Activated CD4-positive, alpha-beta T cell treated with anti-CD3 and anti-CD28 coated beads for 36 hours (primary cell): ENCODE measurements around the gene EFS. TPM values are rescaled to one million over a fixed set of nuclear protein-coding genes. Genes with fewer than 3 reads are reported as not detected.
"Not testable (repeated sequence)": the region's sequence is repeated elsewhere in the genome, so short reads cannot be mapped to it uniquely, and the experiment has no call there.

ENCODE experiments used
- ATAC-seq: fragments of 200-7000 bp; cut with Tn5 transposase; one replicate; pipeline ENCODE4 v1.10.0; 2021; ENCODE audit warnings: mild to moderate bottlenecking, moderate library complexity
- CTCF ChIA-PET: fragments of 350-600 bp; sonication (Branson Sonifier 250); formaldehyde crosslinking; loops from one replicate; lab custom pipeline; 2021; ENCODE audit warnings: antibody characterized with exemption; lab: Charles Lee
- POLR2A ChIA-PET: fragments of 350-600 bp; sonication (Branson Sonifier 250); formaldehyde crosslinking; loops from one replicate; lab custom pipeline; 2021; ENCODE audit warnings: antibody characterized with exemption, inconsistent platforms; lab: Charles Lee
- DNase-seq: peaks from one replicate; pipeline ENCODE4 v3.0.0-alpha.2; 2020
- H3K27ac Mint-ChIP-seq: one replicate; pipeline ENCODE4 v1.8.0; 2021; ENCODE audit warnings: mixed read lengths
- H3K27me3 Mint-ChIP-seq: one replicate; pipeline ENCODE4 v1.8.0; 2021; ENCODE audit warnings: mixed read lengths
- H3K36me3 Mint-ChIP-seq: one replicate; pipeline ENCODE4 v1.8.0; 2021; ENCODE audit warnings: low read depth, mixed read lengths
- H3K4me1 Mint-ChIP-seq: one replicate; pipeline ENCODE4 v1.8.0; 2021; ENCODE audit warnings: mixed read lengths
- H3K4me3 Mint-ChIP-seq: one replicate; pipeline ENCODE4 v1.8.0; 2021; ENCODE audit warnings: mild to moderate bottlenecking, moderate library complexity, mixed read lengths
- H3K9me3 Mint-ChIP-seq: one replicate; pipeline ENCODE4 v1.8.0; 2021; ENCODE audit warnings: low read depth, mixed read lengths
- intact Hi-C, 2 experiments: fragments of 100-400 bp; cut with DNase I in 1 of 2; cut with micrococcal nuclease in 1 of 2; formaldehyde crosslinking; loops; one replicate each; pipeline versions ENCODE4 v1.14.2 to v1.15.1; 2022 to 2024; cut with DNase I, micrococcal nuclease
- total RNA-seq, 2 experiments: library from RNA; stranded (reverse); gene quantifications; one replicate each; pipeline ENCODE4 v1.2.3, GENCODE V29; 2021

EFS gene
- total RNA-seq, 2 experiments from 2014 or later = not detected

DNA sequence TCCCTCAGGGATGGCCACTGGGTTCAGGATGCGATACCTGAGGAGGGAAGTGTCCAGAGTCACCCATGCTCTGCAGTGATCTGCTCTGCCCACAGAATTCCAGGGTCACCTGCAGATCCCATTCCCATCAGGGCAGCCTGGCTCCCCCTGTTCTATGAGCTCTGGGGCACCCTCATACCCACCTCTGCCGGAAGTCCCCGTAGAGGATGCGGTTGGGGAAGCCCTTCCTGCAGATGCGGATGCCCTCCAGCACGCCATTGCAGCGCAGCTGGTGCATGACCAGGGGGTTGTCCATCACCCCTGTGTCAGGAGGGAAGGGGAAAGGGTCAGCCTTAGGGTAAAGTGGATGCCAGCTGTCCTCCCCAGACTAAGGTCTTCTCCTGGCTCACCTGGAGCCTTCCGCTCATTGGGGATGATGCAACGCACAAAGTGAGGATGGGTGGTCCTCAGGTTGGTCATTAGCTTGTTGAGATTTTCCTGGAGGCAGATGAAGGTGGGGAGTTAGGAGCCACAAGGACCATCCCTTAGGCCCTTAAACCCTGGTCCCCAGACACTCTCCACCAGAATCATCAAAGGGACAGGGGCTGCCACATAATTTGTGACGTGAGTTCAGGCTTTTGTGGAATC lies 31.9 kb upstream of the EFS start:
- ChIA-PET CTCF (interaction anchor here (0.6 to 0.9 kb wide), 4 partner anchors 14 to 735 kb away, joined by 3 to 4 read pairs (median 3); no protein-coding TSS in a partner anchor), POLR2A (no interaction called here)
- Mint-ChIP-seq H3K27me3 (no peaks in the 10 kb centered on the region), H3K4me1 (no peaks in the 10 kb centered on the region), H3K9me3 (no peaks in the 10 kb centered on the region), H3K36me3 (no peaks in the 10 kb centered on the region), H3K27ac (no peak overlapping the region), H3K4me3 (no peak overlapping the region)
- ATAC-seq = no peak
- intact Hi-C loops = no loop called here
- no peak for DNase-seq

DNA sequence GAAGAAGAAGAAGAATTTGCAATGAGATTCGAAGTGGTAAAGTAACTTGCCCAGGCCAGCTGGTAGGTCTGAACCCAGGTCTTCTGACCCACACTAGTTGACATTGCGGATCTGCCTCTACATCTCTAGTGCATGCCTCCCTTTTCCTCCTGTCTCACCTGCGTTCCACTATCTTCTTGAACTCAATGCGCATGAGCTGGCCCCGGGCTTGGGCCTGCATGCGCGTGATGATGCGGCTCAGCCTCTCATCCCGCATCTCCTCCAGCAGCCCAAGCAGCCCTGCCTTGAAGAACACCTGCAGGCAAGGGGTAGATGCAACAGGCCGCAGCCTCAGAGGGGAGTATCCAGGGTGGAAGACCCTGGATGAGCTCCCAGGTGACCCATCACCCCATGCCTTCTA lies 31.2 kb upstream of the EFS start:
- intact Hi-C loops = no loop called here
- no peak for ATAC-seq
- no peaks in the 10 kb centered on the region for H3K9me3 Mint-ChIP-seq
- no peak overlapping the region for H3K4me3 Mint-ChIP-seq
- no peaks in the 10 kb centered on the region for H3K27me3 Mint-ChIP-seq
- no peak for DNase-seq
- CTCF ChIA-PET = no interaction called here
- H3K27ac Mint-ChIP-seq = no peak overlapping the region
- POLR2A ChIA-PET = no interaction called here
- H3K36me3 Mint-ChIP-seq = no peaks in the 10 kb centered on the region
- no peaks in the 10 kb centered on the region for H3K4me1 Mint-ChIP-seq

DNA sequence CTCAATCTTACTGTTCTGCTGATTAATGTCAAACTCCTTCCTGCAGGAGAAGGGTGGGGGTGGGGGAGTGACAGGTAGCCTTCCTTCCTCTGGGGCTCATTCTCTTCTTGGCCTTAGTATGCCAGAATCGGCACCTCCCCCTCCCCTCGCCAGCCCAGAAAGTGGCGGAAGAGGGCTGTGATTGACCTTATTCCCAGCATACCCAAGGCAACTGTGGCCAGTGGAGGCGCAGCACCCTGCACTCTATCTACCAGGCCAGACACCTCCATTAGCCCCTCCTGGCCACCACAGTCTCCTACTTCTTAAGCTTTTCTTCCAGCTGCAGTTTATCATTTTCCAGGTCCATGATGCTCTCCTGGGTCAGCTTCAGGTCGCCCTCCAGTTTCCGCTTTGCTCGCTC lies 27.6 kb upstream of the EFS start:
- Mint-ChIP-seq H3K27ac (no peak overlapping the region), H3K4me3 (no peak overlapping the region), H3K4me1 (no peaks in the 10 kb centered on the region), H3K36me3 (no peaks in the 10 kb centered on the region), H3K9me3 (no peaks in the 10 kb centered on the region), H3K27me3 (no peaks in the 10 kb centered on the region)
- CTCF ChIA-PET = interaction anchor here (0.7 to 1.3 kb wide), 3 partner anchors 24 to 59 kb away, joined by 3 to 4 read pairs (median 3); no protein-coding TSS in a partner anchor
- DNase-seq (no peak), ATAC-seq (no peak)
- intact Hi-C loops = no loop called here
- POLR2A ChIA-PET = no interaction called here

DNA sequence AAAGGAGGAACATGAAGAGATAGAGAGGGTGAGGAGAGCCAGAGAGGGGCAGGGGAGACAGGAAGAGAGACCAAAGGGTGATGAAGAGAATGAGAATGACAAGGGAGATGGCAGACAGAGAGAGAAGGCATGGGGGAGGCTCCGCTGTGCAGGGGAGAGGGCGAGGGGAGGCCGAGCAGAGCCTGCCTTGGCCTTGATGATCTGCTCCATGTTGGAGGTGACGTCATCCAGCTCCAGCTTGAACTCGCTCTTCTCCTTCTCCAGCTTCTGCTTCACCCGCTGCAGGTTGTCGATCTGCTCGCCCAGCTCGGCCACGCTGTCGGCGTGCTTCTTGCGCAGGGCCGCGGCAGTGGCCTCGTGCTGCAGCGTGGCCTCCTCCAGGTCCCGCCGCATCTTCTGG lies 24.9 kb upstream of the EFS start:
- H3K4me3 Mint-ChIP-seq, intact Hi-C loops, H3K36me3 Mint-ChIP-seq, H3K9me3 Mint-ChIP-seq, POLR2A ChIA-PET, H3K4me1 Mint-ChIP-seq, DNase-seq, H3K27me3 Mint-ChIP-seq, ATAC-seq, H3K27ac Mint-ChIP-seq: not testable (repeated sequence)
- CTCF ChIA-PET = interaction anchor here (0.8 kb wide), 1 partner anchor 10 kb away, joined by 3 read pairs; no protein-coding TSS in a partner anchor

DNA sequence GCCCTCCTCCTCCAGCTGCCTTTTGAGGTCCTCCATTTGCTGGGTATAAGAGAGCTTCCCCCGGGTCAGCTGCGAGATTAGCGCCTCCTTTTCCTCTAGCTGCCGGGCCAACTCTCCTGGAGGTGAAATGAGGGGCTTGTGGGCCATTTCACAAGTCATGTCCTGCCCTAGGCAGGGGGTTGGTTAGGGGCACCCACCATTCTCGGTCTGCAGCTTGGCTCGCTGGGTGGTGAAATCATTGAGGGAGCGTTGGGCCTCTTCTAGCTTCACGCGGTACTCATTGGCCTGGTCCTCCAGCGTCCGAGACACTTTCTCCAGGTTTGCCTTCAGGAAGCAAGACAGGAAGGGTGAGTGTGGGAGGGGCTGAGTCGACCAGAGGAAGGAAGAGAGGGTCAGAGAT lies 24.4 kb upstream of the EFS start:
- no peaks in the 10 kb centered on the region for H3K4me1 Mint-ChIP-seq
- no peak for DNase-seq
- no peak overlapping the region for H3K4me3 Mint-ChIP-seq
- H3K27me3 Mint-ChIP-seq = no peaks in the 10 kb centered on the region
- no peak overlapping the region for H3K27ac Mint-ChIP-seq
- ChIA-PET POLR2A (no interaction called here), CTCF (no interaction called here)
- intact Hi-C loops = no loop called here
- no peaks in the 10 kb centered on the region for H3K36me3 Mint-ChIP-seq
- no peaks in the 10 kb centered on the region for H3K9me3 Mint-ChIP-seq
- no peak for ATAC-seq

DNA sequence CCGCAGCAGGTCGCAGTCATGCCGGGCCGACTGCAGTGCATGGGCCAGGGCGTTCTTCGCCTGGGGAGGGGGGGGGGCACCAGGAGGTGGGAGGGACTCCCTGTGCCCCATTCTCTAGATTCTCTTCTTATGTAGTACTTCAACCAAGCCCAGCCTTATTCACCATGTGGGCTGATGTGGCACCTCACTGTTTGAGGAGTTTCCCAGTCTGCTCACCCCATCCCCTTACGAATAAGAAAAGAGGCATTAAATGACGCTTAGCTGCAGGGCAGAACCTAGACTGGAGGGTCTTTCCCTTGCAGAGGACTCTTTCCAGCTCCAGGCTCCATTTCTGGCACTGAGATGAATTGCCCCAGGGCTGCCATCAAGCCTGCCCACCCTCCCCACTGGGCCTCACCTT lies 24.0 kb upstream of the EFS start:
- no peaks in the 10 kb centered on the region for H3K36me3 Mint-ChIP-seq
- H3K4me1 Mint-ChIP-seq = no peaks in the 10 kb centered on the region
- POLR2A ChIA-PET = no interaction called here
- no peak overlapping the region for H3K27ac Mint-ChIP-seq
- intact Hi-C loops = no loop called here
- no peaks in the 10 kb centered on the region for H3K9me3 Mint-ChIP-seq
- no peaks in the 10 kb centered on the region for H3K27me3 Mint-ChIP-seq
- DNase-seq (no peak), ATAC-seq (no peak)
- no peak overlapping the region for H3K4me3 Mint-ChIP-seq
- CTCF ChIA-PET = no interaction called here

DNA sequence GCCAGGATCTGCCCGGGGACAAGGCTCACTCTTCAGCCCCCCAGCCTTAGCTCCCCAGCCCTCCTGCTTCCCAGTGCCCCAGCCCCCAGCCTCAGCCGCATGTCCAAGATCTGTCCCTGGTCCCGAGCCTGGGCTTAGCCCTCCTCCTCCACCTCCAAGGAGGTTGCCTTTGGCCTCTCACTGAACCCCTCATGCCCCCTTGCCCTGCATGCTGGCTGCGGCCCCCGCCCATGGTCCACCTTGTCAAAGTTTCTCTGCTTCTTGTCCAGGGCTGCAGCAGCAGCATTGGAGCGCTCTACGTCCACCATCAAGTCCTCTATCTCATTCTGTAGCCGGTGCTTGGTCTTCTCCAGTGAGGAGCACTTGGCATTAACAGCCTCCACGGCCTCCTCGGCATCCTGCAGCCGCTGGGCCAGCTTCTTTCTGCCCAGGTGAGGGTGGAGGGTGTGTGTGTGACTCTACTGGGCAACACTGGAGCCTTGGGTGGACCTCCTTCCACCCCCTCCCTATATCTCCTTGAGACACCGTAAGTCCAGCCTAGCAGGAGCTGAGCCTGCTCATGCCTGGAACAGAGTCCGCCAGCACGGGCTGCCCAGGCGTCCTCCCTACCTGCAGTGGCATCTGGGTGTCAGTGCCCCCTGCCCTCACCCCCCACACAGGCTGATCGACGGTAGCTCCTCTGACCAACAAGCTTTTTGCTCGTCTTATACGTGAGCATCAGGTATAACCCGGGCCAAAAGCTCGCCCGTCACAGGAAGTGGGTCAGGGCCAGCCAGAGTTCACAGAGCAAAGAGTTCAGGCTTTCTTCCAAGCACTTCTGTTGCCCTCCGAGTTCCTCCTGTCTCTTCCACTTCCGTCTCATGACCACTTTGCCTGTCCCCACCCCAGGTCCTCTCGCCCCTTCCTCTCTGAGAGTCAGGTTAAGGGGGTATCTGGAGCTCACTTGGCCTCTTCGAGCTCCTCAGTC lies 23.2 kb upstream of the EFS start:
- intact Hi-C loops = no loop called here
- H3K27me3 Mint-ChIP-seq = no peaks in the 10 kb centered on the region
- ATAC-seq (no peak), DNase-seq (no peak)
- no peaks in the 10 kb centered on the region for H3K4me1 Mint-ChIP-seq
- H3K4me3 Mint-ChIP-seq = no peak overlapping the region
- CTCF ChIA-PET = interaction anchor here (1.0 kb wide), 1 partner anchor 267 kb away, joined by 3 read pairs; no protein-coding TSS in a partner anchor
- POLR2A ChIA-PET = no interaction called here
- no peaks in the 10 kb centered on the region for H3K9me3 Mint-ChIP-seq
- H3K27ac Mint-ChIP-seq = no peak overlapping the region
- no peaks in the 10 kb centered on the region for H3K36me3 Mint-ChIP-seq

DNA sequence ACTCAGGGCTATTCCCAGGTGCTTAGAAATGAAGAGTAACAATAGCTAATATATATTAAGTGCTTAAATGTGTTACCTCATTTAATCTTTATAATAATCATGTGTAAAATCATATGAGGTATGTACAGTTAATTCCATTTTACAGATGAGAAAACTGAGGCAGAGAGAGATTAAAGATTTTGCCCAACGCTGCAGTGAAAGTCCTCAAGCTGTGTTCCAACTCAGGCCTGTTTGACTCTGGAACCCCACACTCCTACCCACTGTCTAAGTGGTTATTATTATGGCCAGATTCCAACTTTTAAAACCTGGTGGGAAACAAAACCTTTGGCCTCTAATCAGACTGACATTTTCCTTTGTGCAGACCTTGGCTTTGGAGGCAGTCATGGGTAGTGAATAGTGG lies 22.0 kb upstream of the EFS start:
- CTCF ChIA-PET = interaction anchor here (0.5 to 1.0 kb wide), 2 partner anchors 174 to 266 kb away, joined by 3 read pairs; no protein-coding TSS in a partner anchor
- DNase-seq (no peak), ATAC-seq (no peak)
- intact Hi-C loops = no loop called here
- Mint-ChIP-seq H3K36me3 (no peaks in the 10 kb centered on the region), H3K27me3 (peaks cover 2% of the 10 kb centered on the region), H3K9me3 (no peaks in the 10 kb centered on the region), H3K4me3 (no peak overlapping the region), H3K4me1 (no peaks in the 10 kb centered on the region), H3K27ac (no peak overlapping the region)
- POLR2A ChIA-PET = no interaction called here

DNA sequence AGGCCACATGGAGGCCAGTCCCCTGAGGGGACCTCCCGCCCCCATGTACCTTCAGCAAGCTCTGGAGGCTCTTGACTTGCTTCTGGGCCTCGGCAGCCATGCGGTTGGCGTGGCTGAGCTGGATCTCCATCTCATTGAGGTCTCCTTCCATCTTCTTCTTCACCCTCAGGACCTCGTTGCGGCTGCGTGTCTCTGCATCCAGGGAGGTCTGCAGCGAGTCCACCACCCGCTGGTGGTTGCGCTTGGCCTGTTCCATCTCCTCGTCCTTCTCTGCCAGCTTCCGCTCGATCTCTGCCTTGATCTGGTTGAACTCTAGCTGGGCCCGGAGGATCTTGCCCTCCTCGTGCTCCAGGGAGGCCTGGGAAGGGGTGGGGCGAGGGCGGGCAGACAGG lies 21.3 kb upstream of the EFS start:
- H3K4me3 Mint-ChIP-seq, intact Hi-C loops, H3K9me3 Mint-ChIP-seq, H3K4me1 Mint-ChIP-seq, H3K36me3 Mint-ChIP-seq, ATAC-seq, H3K27ac Mint-ChIP-seq, POLR2A ChIA-PET, H3K27me3 Mint-ChIP-seq, DNase-seq: not testable (repeated sequence)
- CTCF ChIA-PET = interaction anchor here (1.2 kb wide), 1 partner anchor 34 kb away, joined by 3 read pairs; the partner anchor contains the start of gene SLC22A17

DNA sequence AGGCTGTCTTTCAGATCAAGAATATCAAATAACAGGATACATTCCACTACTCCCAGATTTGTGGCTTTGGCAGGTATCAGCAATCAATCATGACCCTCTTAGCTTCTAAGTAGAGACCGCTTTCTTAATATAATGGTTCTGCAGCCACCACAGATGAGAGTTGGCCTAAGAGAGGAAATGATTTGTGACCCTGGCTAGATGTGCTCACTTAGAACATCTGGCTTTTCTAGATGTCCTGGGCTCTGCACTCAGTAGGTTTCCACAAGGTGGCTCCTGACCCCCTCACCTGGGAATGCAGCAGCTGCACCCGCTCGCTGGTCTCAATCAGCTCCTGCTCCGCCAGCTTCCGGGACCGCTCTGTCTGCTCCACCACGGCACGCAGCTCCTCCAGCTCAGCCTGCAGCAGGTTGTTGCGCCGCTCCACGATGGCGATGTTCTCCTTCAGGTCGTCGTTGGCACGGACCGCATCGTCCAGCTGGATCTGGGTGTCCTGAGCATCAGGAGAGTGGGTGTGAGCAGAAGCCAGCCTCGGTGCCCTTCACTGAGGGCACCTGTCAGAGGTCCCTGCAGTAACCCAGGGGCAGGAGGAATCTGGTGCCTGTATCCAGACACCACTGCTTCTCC lies 20.8 kb upstream of the EFS start:
- ATAC-seq = no peak
- POLR2A ChIA-PET = no interaction called here
- Mint-ChIP-seq H3K27me3 (peaks cover 2% of the 10 kb centered on the region), H3K4me1 (no peaks in the 10 kb centered on the region), H3K4me3 (no peak overlapping the region), H3K9me3 (no peaks in the 10 kb centered on the region), H3K27ac (no peak overlapping the region), H3K36me3 (no peaks in the 10 kb centered on the region)
- CTCF ChIA-PET = interaction anchor here (1.2 kb wide), 1 partner anchor 33 kb away, joined by 3 read pairs; the partner anchor contains the start of gene SLC22A17
- intact Hi-C loops = no loop called here
- DNase-seq = no peak

DNA sequence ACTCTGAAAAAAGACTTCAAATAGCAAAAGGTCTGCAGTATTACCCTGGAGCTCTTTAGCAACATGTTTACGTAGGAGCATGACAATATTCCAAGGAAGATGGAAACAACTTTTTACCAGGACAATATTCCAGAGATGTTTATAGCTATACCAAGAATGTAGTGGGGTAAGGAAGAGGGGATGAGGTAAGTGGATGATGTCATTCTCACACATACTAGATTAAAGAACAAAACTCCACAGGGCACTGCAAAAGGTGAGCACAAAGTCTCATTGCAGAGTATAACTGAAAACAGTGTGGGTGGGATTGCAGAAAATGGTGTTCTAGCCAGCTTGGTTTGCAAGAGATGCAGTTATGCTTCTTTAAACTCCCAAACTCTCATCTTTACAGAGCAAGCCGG lies 20.3 kb upstream of the EFS start:
- Mint-ChIP-seq H3K27me3 (peaks cover 2% of the 10 kb centered on the region), H3K4me3 (no peak overlapping the region), H3K27ac (no peak overlapping the region), H3K9me3 (no peaks in the 10 kb centered on the region), H3K36me3 (no peaks in the 10 kb centered on the region), H3K4me1 (no peaks in the 10 kb centered on the region)
- CTCF ChIA-PET = interaction anchor here (1.2 kb wide), 1 partner anchor 33 kb away, joined by 3 read pairs; the partner anchor contains the start of gene SLC22A17
- POLR2A ChIA-PET = interaction anchor here (0.5 kb wide), 1 partner anchor 151 kb away, joined by 5 read pairs; no protein-coding TSS in a partner anchor
- DNase-seq (no peak), ATAC-seq (no peak)
- intact Hi-C loops = no loop called here
